SK-N-MC (cell line): ENCODE results near the gene RWDD2A.
A peak's percentile ranks its signal among the peaks of the same experiment; 100 is the strongest.

Experiments
- DNase-seq: peaks from one replicate; pipeline ENCODE4 v3.0.0-alpha.2; 2011; ENCODE audit warnings: low read depth, low spot score
- H3K27ac ChIP-seq: fragments of 200-600 bp; sonication (generic); 2 replicates; pipeline ENCODE4 v1.5.1; 2016; ENCODE audit warnings: mixed run types
- H3K36me3 ChIP-seq: fragments of 200-600 bp; sonication (generic); 2 replicates; pipeline ENCODE4 v1.6.1; 2017; ENCODE audit warnings: antibody characterized with exemption, low read length, mixed read lengths; ENCODE audit not compliant: insufficient read depth
- H3K4me3 ChIP-seq: fragments of 200-600 bp; sonication (generic); 2 replicates; pipeline ENCODE4 v1.5.1; 2016
- H3K9ac ChIP-seq: fragments of 200-600 bp; sonication (generic); 2 replicates; pipeline ENCODE4 v1.8.0; 2017; ENCODE audit warnings: mixed run types, mixed read lengths; ENCODE audit not compliant: insufficient read length
- H3K9me3 ChIP-seq: fragments of 200-600 bp; sonication (generic); 2 replicates; pipeline ENCODE4 v1.6.1; 2017; ENCODE audit warnings: low read depth, mild to moderate bottlenecking, antibody characterized with exemption, low read length, moderate library complexity, mixed read lengths
- EZH2 ChIP-seq: fragments of 200-600 bp; sonication (generic); IDR thresholded peaks from one replicate; pipeline ENCODE4 v1.6.1; 2017; ENCODE audit warnings: antibody characterized with exemption
- FOXP2 ChIP-seq: optimal IDR thresholded peaks from 2 replicates; pipeline ENCODE3; 2011; ENCODE audit warnings: mild to moderate bottlenecking, moderate library complexity; ENCODE audit not compliant: insufficient read depth; ENCODE audit errors: extremely low read length, control extremely low read depth
- POLR2AphosphoS5 ChIP-seq: IDR thresholded peaks from 2 replicates; pipeline ENCODE4 v1.6.1; 2012; ENCODE audit warnings: mild to moderate bottlenecking, low read depth, low read length, borderline replicate concordance

The RWDD2A gene

DNA sequence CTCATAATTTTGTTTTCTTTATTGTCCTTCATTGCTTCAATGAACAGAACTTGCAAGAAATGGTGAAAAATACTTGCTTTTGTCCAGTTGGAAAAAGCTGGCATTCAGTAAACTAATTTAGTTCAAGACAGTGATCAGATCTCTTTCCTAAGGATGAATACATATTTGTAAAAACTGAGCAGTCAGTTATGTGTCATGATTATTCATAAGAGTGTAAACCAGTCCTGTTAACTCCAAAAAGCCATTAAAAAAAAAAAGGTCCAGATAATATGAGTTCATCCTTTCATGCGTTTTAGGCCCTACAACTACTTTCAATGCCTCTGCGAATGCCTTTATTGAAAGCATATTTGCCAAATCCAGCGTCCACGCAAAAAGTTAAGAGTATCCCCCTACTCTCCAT is 701 bp upstream of the RWDD2A start:
- Histone ChIP-seq H3K36me3 (peaks cover 27% of the 10 kb centered on the region), H3K27ac (no peak overlapping the region), H3K9ac (peak overlapping the region; percentile 85), H3K4me3 (peak overlapping the region; percentile 97), H3K9me3 (no peaks in the 10 kb centered on the region)
- TF ChIP-seq POLR2AphosphoS5 (no peak), EZH2 (no peak), FOXP2 (no peak)
- no peak for DNase-seq

DNA sequence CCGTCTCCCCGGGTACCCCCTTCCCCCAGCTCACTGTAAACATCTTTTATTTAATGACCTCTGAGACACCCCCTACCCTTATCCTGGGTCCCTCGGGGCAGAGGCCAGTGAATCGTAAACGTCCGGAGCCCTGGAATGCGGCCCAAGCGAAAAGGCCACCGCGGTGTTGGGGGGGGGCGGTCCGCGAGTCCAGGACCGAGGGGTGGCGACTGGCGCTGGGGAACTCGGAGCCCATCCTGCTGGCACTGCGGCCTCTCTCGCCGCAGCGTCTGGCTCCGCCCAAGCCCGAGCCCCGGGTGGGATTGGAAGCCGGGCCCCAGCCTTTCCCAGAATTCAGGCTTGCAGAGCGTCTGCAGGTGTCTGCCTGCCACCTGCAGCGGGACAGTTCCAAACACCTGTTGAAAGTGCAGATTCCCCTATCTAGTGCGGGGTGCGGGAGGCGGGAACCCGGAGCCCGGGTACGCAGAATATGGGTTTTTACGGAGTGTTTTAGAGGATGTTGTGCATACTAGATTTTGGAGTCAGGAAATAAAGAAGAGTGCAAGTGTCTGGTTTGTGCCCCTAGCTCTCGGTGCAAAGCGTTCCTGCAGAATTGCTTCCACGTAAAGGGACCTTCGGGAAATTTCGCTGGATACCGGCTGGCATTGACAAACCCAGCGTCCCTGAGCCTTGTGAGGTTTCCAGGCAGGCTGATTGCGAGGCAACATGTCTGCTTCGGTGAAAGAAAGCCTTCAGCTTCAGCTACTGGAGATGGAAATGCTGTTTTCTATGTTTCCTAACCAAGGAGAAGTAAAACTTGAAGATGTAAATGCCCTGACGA is 800 bp downstream of the RWDD2A start:
- Histone ChIP-seq H3K4me3 (peak overlapping the region; percentile 97), H3K9me3 (no peaks in the 10 kb centered on the region), H3K36me3 (peaks cover 19% of the 10 kb centered on the region), H3K27ac (no peak overlapping the region), H3K9ac (peak overlapping the region; percentile 85)
- TF ChIP-seq FOXP2 (no peak), EZH2 (no peak), POLR2AphosphoS5 (no peak)
- no peak for DNase-seq

DNA sequence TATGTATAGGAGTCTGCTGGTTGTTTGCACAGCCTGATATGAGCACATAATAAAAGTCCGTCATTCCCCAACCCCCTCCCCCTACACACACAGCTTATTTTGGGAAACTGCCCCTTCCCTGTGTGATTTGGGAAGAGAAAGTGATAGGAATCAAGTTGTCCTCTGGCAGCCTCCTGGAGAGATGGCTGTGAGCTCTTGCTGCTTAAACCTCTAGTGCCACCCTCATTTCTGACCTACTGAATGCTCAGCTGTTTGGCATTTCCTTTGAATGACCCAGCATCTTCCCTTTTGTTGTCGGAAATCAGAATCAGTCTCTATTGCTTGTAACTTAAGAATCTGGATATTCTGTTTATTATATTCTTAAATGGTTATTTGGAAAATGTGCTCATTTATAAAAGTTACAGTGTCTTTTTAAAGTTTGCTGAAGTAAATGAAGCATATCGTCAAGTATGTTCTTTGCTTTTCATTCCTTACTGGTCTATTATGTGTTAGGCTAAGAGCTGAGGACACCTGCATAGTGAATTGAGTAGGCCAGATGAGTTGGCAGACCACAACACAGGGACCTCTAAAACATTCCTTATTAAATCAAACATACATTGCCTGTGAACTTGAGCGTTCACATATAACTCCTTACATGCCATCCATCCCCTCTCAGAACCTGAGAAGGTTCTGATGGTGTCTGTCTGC is 5.5 kb downstream of the RWDD2A start:
- no peak overlapping the region for H3K4me3 ChIP-seq
- H3K27ac ChIP-seq: no peak overlapping the region
- TF ChIP-seq POLR2AphosphoS5 (no peak), EZH2 (no peak), FOXP2 (no peak)
- H3K9me3 ChIP-seq: no peaks in the 10 kb centered on the region
- H3K9ac ChIP-seq: no peak overlapping the region
- no peaks in the 10 kb centered on the region; the same call in 1 of the 2 replicates for H3K36me3 ChIP-seq
- DNase-seq: no peak

DNA sequence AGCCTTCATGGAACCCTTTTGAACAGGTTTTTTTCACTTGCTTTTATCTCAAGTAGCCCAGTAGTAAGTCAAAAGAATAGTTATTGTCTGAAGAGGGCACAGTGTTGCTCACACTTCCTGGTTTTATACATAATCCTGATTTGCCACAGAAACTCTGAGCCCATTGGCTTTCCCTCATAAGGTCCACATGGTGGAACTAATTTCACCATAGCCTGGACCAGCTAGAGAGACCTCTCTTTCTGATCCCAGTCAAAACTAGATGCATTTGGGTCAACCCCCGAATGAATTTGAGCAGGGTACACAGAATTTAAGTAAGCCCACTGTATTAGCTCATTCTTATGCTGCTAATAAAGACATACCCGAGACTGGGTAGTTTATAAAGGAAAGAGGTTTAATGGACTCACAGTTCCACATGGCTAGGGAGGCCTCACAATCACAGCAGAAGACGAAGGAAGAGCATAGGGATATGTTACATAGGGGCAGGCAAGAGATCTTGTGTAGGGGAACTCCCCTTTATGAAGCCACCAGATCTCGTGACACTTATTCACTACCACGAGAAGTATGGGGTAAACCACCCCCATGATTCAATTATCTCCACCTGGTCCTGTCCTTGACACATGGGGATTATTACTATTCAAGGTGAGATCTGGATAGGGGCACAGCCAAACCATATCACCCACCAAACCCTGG is 6.2 kb downstream of the RWDD2A start:
- H3K4me3 ChIP-seq: no peak overlapping the region
- no peak overlapping the region for H3K27ac ChIP-seq
- no peak for DNase-seq
- H3K9me3 ChIP-seq: no peaks in the 10 kb centered on the region
- H3K36me3 ChIP-seq: no peaks in the 10 kb centered on the region; the same call in 1 of the 2 replicates
- no peak overlapping the region for H3K9ac ChIP-seq
- TF ChIP-seq FOXP2 (no peak), EZH2 (no peak), POLR2AphosphoS5 (no peak)

DNA sequence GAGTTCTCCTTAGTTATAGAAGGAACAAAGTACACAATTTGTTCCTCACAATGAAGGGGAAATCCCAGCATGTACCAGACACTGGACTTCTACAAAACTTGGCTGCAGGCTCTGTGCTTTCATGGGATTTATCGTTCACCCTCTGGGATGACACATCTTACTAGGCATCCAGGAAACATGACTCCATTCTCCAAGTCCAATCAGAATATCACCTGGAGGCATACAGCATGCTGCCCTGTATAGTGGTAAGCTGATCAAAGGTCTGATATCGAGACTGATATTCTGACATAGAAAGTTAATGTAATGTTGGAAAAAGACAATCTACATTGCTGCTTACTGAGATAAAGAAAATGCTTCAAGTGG is 6.7 kb downstream of the RWDD2A start:
- no peak for DNase-seq
- Histone ChIP-seq H3K9ac (no peak overlapping the region), H3K4me3 (no peak overlapping the region), H3K9me3 (no peaks in the 10 kb centered on the region), H3K27ac (no peak overlapping the region), H3K36me3 (no peaks in the 10 kb centered on the region; the same call in 1 of the 2 replicates)
- TF ChIP-seq EZH2: no peak
- TF ChIP-seq POLR2AphosphoS5: no peak
- TF ChIP-seq FOXP2: no peak

DNA sequence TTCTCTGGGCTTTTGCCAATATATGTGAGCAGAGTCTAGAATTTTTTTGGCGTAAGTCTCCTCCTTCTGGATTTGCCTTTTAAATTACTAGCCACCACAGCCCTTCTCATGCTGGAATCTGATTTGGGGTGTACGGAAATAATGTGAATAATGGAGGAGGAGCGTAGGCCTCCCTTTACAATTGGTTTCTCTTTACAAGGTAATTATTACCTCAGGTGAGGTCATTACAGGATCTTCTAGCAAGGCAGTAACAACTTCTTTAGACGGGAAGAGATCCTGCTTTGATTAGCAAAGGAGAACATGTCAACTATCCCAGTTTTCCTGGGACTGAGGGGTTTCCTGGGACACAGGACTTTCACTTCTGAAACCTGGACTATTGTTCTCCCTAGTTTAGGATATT is 8.9 kb downstream of the RWDD2A start:
- DNase-seq: no peak
- no peak overlapping the region for H3K4me3 ChIP-seq
- no peaks in the 10 kb centered on the region for H3K9me3 ChIP-seq
- no peak overlapping the region for H3K9ac ChIP-seq
- peaks cover 5% of the 10 kb centered on the region; the same call in 1 of the 2 replicates for H3K36me3 ChIP-seq
- no peak overlapping the region for H3K27ac ChIP-seq
- no peak for TF ChIP-seq EZH2
- TF ChIP-seq POLR2AphosphoS5: no peak
- no peak for TF ChIP-seq FOXP2

DNA sequence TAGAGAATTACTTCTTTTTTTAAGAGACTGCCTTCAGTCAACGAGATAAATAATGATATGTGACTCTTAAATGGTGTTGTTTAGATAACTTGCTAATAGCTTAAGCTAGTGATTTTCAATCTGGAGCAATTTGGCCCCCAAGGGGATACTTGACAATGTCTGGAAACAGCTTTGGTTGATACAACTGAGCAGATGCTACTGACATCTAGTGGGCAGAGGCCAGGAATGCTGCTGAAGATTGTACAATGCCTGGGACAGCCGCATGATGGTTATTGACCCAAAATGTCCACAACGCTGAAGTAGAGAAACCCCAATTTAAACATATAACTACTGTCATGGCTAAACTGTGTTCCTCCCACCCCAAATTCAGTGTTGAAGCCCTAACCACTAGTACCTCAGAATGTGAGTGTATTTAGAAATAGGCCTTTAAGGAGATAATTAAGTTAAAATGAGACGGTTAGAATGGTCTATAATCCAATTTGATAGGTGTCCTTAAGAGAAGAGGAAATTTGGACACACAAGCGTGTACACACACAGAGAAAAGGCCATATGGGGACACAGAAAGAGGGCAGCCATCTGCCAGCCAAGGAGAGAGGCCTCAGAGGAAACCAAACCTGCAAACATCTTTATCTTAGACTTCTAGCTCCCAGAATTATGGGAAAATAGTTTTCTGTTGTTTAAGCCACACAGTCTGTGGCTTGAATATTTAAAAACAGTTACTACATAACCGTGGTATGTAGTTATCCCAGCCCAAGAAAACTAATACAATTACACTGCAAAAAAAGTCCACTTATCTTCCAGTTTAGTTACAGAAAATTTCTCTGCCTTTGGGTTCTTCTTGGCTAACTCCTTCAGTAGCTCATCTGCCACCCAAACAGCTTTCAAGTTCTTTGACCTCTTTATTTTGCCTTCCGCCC is 22.2 kb downstream of the RWDD2A start:
- no peak overlapping the region for H3K9ac ChIP-seq

More for the DNA sequence above, 22.2 kb downstream of the RWDD2A start:
- peak; percentile 82 for DNase-seq
- Histone ChIP-seq H3K36me3 (no peaks in the 10 kb centered on the region), H3K27ac (0 out of 2 replicates have a peak overlapping the region, but pooled peaks have one; percentile 15), H3K9me3 (no peaks in the 10 kb centered on the region), H3K4me3 (no peak overlapping the region)
- TF ChIP-seq POLR2AphosphoS5 (no peak), FOXP2 (no peak), EZH2 (no peak)
